ENCODE results near the gene NDUFV3.

DNA sequence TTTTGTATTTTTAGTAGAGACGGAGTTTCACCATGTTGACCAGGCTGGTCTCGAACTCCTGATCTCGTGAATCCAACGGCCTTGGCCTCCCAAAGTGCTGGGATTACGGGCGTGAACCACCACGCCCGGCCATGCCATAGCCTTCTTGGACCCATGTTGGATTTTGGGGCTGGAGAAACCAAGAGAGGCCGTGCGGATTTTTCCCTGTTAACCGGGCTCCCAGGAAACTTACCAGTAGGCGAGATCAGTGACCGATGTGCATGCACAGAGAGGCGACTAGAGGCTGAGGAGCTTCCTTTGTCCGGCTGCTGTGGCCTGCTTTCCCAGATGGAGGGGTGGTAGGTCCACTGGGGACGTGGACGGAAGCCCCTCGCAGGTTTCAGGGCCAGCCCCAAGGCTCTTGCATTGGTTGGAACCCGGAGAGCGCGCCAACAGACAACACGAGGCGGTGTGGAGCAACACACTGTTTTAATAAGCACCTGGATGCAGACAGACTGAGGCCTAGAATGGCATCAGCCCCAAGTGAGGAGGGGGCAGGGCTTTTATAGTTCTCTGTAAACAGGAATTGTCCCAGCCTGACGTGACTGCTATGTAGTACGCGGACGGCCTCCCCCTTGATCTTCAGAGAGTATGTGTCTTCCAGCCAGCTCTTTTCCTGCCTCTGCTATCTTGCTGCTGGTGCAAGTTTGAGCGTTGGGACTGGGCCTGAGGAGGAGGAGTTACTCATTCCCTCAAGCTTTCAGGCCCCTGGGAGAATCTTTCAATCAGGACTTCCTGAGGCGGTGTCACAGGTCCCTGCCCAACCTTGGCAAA lies 32.2 kb downstream of the NDUFV3 start, which contains the start of gene ERVH48-1:
- TF ChIP-seq FOSL2 (IDR thresholded peaks at IDR 0.05; ENCODE audit: borderline replicate concordance, low read depth) (no peak), REST (IDR thresholded peaks at IDR 0.05; ENCODE audit: low read depth, low read length) (no peak), JUND (IDR thresholded peaks at IDR 0.05) (no peak), YY1 (IDR thresholded peaks at IDR 0.05; ENCODE audit: low read depth) (no peak), CTCF (IDR thresholded peaks at IDR 0.05) (no peak), RFX5 (IDR thresholded peaks at IDR 0.05; ENCODE audit: low read length) (no peak), IRF3 (IDR thresholded peaks at IDR 0.05; ENCODE audit: low read depth, low read length) (no peak), TAF1 (IDR thresholded peaks at IDR 0.05; ENCODE audit: borderline replicate concordance, low read depth, low read length) (no peak), RCOR1 (IDR thresholded peaks at IDR 0.05; ENCODE audit: low read length) (no peak), RAD21 (IDR thresholded peaks at IDR 0.05; ENCODE audit: low read length) (no peak)

Data from SK-N-SH (cell line).